GM13976 (cell line): Measurements from ENCODE around the gene LRRC55.

Experiments used
- DNase-seq: peaks from one replicate; pipeline ENCODE4 v3.0.0; 2012; ENCODE audit warnings: low spot score
- in situ Hi-C: fragments of 300-500 bp; cut with MboI; formaldehyde crosslinking; loops from one replicate; pipeline ENCODE4 v1.12.0; 2022; ENCODE audit warnings: low sequenced_read_pairs, mixed read lengths, inconsistent platforms; ENCODE audit not compliant: unreplicated experiment
- TF ChIP-seq, protein P1 (sequence below): IDR thresholded peaks from 2 replicates; pipeline ENCODE4 v1.5.1; 2012; ENCODE audit warnings: borderline replicate concordance, mild to moderate bottlenecking; ENCODE audit not compliant: insufficient read depth; ENCODE audit errors: extremely low read depth, missing control alignments, control extremely low read depth

Gene LRRC55

DNA sequence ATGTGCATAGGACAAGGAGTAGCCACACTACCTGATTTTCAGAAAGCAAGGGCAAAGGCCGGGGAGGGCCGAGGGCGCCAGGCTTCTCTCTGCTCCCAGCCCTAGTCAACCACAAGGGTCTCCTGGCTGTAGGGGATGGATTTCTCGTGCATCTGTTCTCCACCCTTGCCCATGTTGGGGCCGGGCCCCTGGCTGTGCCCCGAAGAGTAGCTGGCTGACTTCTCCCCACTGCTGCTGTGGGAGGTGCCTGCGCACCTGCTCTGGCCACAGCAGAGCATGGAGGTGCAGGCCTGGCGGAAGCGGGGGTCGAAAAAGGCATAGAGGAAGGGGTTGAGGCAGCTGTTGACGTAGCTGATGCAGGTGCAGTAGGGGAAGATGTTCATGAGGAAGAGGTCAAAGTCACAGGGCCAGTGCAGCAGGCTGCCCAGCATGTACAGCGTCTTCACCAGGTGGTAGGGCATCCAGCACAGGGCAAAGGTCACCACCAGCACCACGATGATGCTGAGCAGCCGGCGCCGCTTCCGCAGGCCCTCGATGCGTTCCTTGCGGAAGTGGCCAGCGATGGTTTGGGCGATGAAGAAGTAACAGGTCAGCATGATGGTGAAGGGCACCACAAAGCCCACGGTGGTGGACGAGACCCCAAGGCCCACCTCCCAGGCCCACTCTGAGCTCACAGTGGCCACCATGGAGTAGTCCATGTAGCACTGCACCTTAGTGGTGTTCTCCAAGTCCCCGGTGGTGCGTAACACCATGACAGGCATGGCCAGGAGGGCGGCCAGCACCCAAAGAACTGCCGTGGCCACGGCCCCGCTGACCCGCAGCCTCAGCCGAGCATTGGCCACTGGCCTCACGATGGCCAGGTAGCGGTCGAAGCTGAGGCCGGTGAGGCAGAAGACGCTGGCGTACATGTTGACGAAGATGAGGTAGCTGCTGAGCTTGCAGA, 54.3 kb downstream of the LRRC55 start:
- in situ Hi-C loops = loop anchor here (25.0 kb wide), 1 partner anchor 124 kb away; no protein-coding TSS in a partner anchor
- TF ChIP-seq, protein P1, sequence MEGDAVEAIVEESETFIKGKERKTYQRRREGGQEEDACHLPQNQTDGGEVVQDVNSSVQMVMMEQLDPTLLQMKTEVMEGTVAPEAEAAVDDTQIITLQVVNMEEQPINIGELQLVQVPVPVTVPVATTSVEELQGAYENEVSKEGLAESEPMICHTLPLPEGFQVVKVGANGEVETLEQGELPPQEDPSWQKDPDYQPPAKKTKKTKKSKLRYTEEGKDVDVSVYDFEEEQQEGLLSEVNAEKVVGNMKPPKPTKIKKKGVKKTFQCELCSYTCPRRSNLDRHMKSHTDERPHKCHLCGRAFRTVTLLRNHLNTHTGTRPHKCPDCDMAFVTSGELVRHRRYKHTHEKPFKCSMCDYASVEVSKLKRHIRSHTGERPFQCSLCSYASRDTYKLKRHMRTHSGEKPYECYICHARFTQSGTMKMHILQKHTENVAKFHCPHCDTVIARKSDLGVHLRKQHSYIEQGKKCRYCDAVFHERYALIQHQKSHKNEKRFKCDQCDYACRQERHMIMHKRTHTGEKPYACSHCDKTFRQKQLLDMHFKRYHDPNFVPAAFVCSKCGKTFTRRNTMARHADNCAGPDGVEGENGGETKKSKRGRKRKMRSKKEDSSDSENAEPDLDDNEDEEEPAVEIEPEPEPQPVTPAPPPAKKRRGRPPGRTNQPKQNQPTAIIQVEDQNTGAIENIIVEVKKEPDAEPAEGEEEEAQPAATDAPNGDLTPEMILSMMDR = no peak
- DNase-seq = no peak

DNA sequence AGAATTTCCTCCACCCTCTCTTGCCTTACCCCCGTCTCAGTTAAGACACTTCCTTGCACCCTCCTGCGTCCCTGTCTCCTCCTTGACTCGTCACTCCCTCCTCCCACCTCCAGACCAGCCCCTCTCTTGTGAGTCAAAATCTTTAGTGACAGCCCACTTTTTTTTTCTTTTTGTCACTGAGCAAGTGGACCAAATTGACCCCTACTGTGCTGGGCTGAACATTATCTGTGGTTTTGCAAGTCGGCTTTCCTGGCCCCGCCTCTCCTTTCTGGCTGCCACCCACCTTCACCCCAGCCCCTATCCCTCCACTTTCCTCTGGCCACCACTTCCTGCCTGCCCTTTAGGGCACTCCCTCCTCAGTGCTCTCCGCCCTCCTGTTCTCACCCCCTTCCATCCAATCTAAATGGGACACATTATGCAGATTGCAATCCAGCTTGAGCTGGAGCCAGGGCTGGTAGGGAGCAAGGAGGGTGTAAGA, 55.5 kb downstream of the LRRC55 start, which contains the start of gene APLNR:
APLNR (minus strand) TSS at position 47 of the 478 bp plus-strand sequence. CDS start 246 bp downstream, outside the sequence.
- TF ChIP-seq, protein P1 = no peak
- in situ Hi-C loops = loop anchor here (25.0 kb wide), 1 partner anchor 125 kb away; no protein-coding TSS in a partner anchor
- no peak for DNase-seq

DNA sequence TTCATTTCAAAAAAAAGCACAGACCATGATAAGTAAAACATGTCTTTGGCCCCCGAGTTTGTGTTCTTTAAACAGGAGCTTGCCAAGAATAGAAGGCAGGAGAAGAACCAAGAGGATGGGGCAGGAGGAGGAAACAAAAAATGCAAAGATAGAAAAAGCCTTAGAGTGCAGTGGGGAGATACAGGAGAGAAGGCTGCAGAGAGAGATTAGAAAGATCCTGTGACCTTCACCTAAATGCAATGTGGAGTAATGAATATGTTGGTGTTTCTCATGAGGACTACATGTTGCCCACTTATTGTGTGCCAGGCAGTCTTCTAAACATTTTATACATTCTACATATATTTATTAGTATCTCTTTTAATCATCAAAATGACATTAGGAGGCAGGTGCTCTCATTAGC, 57.6 kb downstream of the LRRC55 start:
- in situ Hi-C loops = loop anchor here (25.0 kb wide), 1 partner anchor 127 kb away; no protein-coding TSS in a partner anchor
- DNase-seq = no peak

DNA sequence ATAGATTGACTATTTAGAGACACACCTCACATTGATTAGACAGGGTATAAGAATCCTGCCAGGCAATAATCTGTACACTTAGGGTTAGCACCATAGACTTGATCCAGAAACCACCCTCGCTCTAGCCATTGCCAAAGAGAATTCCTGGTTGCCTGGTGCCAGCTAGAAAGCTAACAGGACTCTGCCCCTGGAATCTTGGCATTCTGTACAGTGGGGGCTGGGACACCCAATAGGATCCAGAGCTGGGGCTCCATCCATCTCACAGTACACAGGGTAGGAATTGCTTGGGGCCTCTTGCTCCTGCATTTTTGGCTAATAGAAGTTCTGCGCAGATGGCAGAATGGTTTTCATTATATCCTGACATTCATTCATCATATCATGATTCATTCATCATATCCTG, 58.3 kb downstream of the LRRC55 start:
- TF ChIP-seq, protein P1 = no peak
- in situ Hi-C loops = loop anchor here (25.0 kb wide), 1 partner anchor 128 kb away; no protein-coding TSS in a partner anchor

More for the DNA sequence above, 57.6 kb downstream of the LRRC55 start:
- TF ChIP-seq, protein P1 = no peak

DNA sequence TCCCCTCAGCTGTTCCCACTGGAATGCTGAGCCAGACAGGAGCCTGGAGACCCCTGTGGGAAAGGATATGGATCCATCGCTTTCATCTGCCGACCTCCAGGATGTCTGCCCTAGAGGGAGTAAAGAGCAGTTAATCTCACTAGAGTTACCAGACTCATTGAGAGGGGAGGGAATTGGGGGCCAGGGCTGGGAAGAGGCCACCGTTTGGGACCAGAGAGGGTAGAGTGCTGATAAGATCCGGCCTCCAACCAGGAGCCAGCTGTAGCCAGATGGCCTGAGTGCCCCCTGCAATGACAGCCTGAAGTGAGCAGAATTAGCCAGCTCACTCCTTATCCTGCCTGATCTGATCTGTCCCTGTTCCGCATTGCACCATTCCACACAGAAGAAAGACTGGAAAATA, 59.0 kb downstream of the LRRC55 start:
- TF ChIP-seq, protein P1 = no peak
- no peak for DNase-seq
- in situ Hi-C loops = loop anchor here (25.0 kb wide), 1 partner anchor 128 kb away; no protein-coding TSS in a partner anchor

More for the DNA sequence above, 58.3 kb downstream of the LRRC55 start:
- DNase-seq = no peak
